ENCODE results near the gene CFAP74. TPM values are rescaled to one million over a fixed set of nuclear protein-coding genes. Genes with fewer than 3 reads are reported as not detected.

Gene CFAP74
- total RNA-seq, 4 donors from 2014 or later: not detected

DNA sequence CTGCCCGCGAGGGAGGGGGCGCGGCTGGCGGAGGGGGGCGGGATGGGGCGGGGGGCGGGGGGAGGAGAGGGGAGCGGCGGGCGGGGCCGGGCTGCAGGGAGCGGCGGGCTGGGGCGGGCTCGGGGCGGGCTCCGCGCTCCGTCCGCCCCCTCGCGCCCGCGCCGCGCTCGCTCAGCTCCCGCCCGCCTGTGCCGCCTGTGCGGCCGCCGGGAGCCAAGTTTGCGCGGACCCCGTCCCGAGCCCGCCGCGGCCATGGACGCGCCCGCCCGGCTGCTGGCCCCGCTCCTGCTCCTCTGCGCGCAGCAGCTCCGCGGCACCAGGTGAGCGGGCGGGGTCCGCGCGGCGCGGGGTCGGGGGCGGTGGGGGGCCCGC lies 15.6 kb upstream of the CFAP74 start, which contains the start of gene GABRD:
Gene GABRD, plus strand, starts transcription at position 174 of the 372 bp plus-strand sequence. Its CDS starts 79 bp downstream, at position 253.
- intact Hi-C loops (cut with DNase I; ENCODE audit: low total_unique reads): no loop called here
- no peaks in the 10 kb centered on the region for H3K9me3 ChIP-seq
- no peak within 1 kb of the TSS for H3K4me3 ChIP-seq
- no peak for ATAC-seq
- in situ Hi-C loops (cut with MboI; ENCODE audit: low sequenced_read_pairs in 4 of 4): no loop called here
- no peak for TF ChIP-seq POLR2A (IDR thresholded peaks at IDR 0.05)
- TF ChIP-seq, protein P1, sequence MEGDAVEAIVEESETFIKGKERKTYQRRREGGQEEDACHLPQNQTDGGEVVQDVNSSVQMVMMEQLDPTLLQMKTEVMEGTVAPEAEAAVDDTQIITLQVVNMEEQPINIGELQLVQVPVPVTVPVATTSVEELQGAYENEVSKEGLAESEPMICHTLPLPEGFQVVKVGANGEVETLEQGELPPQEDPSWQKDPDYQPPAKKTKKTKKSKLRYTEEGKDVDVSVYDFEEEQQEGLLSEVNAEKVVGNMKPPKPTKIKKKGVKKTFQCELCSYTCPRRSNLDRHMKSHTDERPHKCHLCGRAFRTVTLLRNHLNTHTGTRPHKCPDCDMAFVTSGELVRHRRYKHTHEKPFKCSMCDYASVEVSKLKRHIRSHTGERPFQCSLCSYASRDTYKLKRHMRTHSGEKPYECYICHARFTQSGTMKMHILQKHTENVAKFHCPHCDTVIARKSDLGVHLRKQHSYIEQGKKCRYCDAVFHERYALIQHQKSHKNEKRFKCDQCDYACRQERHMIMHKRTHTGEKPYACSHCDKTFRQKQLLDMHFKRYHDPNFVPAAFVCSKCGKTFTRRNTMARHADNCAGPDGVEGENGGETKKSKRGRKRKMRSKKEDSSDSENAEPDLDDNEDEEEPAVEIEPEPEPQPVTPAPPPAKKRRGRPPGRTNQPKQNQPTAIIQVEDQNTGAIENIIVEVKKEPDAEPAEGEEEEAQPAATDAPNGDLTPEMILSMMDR (IDR thresholded peaks at IDR 0.05 in 4 of 5, conservative IDR thresholded peaks at IDR 0.05 in 1 of 5): no peak
- no peaks in the 10 kb centered on the region for H3K4me1 ChIP-seq
- no peaks in the 10 kb centered on the region for H3K36me3 ChIP-seq
- H3K27ac ChIP-seq: no peak within 1 kb of the TSS
- no peak for DNase-seq
- H3K27me3 ChIP-seq: peaks cover 53 to 67% (median 62%) of the 10 kb centered on the region in 3 donors

DNA sequence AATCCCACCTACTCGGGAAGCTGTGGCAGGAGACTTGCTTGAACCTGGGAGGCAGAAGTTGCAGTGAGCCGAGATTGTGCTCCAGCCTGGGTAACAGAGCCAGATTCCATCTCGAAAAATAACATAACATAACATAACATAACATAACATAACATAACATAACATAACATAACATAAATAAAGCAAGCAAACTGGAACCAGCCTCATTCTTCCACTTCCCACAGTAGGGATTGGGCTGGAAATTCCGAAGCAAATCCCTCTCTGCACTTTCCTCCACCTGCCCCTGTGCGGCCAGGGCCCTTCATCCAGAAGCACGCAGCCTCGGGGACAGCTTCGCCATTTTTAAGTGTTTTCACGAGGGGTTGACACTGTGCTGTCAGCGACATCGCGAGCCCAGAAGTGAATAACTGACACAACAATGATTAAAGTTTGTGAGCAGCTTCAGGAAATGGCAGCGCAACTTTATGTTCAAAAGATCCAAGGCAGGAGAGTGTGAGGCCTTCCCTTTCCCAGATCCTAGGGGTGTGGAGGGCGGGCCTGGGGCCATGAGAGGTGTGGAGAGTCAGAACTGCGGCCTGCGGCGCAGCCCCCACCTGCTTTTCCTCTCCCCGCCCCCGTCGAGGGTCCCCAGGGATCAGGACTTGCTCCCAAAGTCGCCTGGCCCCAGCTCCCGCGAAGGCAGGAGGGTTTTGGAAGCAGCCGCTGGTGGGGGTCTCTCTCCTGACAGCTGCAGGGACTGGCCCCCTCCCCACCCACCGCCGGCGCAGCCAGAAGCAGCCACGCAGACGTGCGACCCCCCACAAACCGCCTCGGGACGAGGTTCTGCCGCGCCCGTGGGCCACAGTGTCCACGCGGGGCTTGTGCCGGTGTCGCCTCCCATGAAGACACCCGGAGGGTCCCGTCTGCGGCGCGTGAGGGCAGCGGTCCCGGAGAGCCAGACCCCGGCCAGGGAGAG lies 14.9 kb upstream of the CFAP74 start:
- H3K4me1 ChIP-seq: no peaks in the 10 kb centered on the region
- TF ChIP-seq, protein P1 (IDR thresholded peaks at IDR 0.05 in 4 of 5, conservative IDR thresholded peaks at IDR 0.05 in 1 of 5): no peak
- no peak for TF ChIP-seq POLR2A (IDR thresholded peaks at IDR 0.05)
- intact Hi-C loops (cut with DNase I; ENCODE audit: low total_unique reads): no loop called here
- peaks cover 54 to 72% (median 66%) of the 10 kb centered on the region in 3 donors for H3K27me3 ChIP-seq
- ATAC-seq (no peak), DNase-seq (no peak)
- in situ Hi-C loops (cut with MboI; ENCODE audit: low sequenced_read_pairs in 4 of 4): no loop called here
- H3K36me3 ChIP-seq: no peaks in the 10 kb centered on the region
- H3K27ac ChIP-seq: no peak overlapping the region
- no peaks in the 10 kb centered on the region for H3K9me3 ChIP-seq
- H3K4me3 ChIP-seq: no peak overlapping the region

DNA sequence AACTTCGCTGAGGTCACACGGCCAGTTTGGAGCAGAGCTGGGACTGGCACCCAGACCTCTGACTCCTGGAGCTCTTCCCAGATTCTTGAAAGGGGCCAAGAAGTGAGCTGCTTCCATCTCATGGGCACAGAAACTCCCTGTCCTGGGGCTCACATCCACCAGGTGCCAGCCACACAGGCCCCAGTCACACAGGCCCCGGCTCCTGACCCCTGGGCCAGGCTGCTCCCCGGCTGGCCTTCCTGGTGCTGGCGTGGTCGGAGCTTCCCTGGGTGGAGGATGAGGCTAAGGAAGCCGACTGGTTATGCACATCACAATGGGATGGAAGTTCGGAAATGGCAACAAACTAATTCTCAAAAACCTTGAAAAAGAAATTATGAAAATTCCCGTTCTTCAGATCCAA lies 12.5 kb upstream of the CFAP74 start:
- no peak for TF ChIP-seq POLR2A (IDR thresholded peaks at IDR 0.05)
- TF ChIP-seq, protein P1 (IDR thresholded peaks at IDR 0.05 in 4 of 5, conservative IDR thresholded peaks at IDR 0.05 in 1 of 5): no peak
- Histone ChIP-seq H3K4me1 (no peaks in the 10 kb centered on the region), H3K27me3 (peaks cover 37 to 73% (median 49%) of the 10 kb centered on the region in 3 donors), H3K4me3 (no peak overlapping the region), H3K9me3 (no peaks in the 10 kb centered on the region), H3K36me3 (no peaks in the 10 kb centered on the region), H3K27ac (no peak overlapping the region)
- ATAC-seq (no peak), DNase-seq (no peak)
- intact Hi-C loops (cut with DNase I; ENCODE audit: low total_unique reads) (no loop called here), in situ Hi-C loops (cut with MboI; ENCODE audit: low sequenced_read_pairs in 4 of 4) (no loop called here)

DNA sequence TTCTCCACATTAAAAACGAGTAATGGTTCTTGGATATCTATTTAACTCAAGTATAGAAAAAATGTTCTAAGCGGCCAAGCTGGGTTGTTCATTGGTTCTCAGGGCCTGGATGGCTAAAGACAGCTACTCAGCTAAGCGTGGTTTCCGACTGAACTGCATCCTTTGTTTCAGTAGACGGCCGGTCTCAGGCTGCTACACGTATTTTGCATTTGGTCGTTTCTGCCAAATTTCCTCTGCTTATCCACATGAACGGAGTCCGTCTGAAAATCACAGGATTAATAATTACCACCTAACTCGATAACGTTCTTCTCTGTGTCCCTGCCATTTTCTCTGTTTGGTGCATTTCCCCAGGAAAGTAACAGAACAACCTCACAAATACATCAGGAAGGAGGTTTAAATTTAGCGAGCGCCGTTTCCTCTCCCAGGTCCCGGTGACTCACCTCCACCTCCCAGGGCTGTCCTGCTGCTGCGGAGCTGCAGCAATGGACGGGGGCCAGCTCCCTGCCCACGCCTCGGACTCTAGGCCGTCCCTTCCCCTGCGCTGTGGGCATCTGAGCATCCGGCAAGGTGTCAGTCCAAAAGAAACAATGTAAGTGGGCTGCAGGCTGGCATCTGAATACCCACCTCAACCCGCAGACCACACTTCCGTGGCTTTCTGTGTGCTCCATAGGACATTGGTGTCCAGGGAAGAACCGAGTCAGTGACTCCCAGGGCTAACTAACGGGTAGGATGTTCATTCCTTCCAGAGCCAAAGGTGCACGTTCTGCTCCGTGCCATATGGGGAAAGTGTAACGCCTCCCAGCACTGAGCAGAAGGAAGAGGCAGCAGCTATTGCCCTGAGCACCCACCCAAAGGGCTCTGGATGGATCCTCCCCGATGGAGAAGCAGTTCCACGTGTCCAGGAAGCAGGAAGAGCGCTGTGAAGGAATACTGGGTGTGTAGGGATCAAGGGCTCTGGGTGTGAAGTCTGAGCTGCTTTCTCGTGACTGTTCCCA lies 11.5 kb upstream of the CFAP74 start:
- intact Hi-C loops (cut with DNase I; ENCODE audit: low total_unique reads): no loop called here
- Histone ChIP-seq H3K9me3 (no peaks in the 10 kb centered on the region), H3K27ac (no peak overlapping the region), H3K36me3 (no peaks in the 10 kb centered on the region), H3K4me3 (no peak overlapping the region), H3K4me1 (no peaks in the 10 kb centered on the region), H3K27me3 (peaks cover 26 to 72% (median 38%) of the 10 kb centered on the region in 3 donors)
- in situ Hi-C loops (cut with MboI; ENCODE audit: low sequenced_read_pairs in 4 of 4): no loop called here
- DNase-seq (no peak), ATAC-seq (no peak)
- TF ChIP-seq POLR2A (IDR thresholded peaks at IDR 0.05): no peak
- TF ChIP-seq, protein P1 (IDR thresholded peaks at IDR 0.05 in 4 of 5, conservative IDR thresholded peaks at IDR 0.05 in 1 of 5): no peak
